GM18858 (cell line): ENCODE data around the gene RBP3.
A peak's percentile ranks its signal among the peaks of the same experiment; 100 is the strongest.
"Not testable (repeated sequence)": the region's sequence is repeated elsewhere in the genome, so short reads cannot be mapped to it uniquely, and the experiment has no call there.

Source experiments
- ATAC-seq: cut with Tn5 transposase; IDR thresholded peaks from one replicate; pipeline ENCODE4 v1.9.1; 2021; ENCODE audit not compliant: unreplicated experiment

Gene RBP3

GRCh38 chr10:47370878-47371277 is 22.7 kb downstream of the RBP3 start:
- no peak for ATAC-seq

GRCh38 chr10:47371629-47372485 is 23.7 kb downstream of the RBP3 start:
- no peak for ATAC-seq

GRCh38 chr10:47372726-47373125 is 24.6 kb downstream of the RBP3 start:
- ATAC-seq, result no peak

GRCh38 chr10:47374611-47375536 is 26.7 kb downstream of the RBP3 start:
- no peak for ATAC-seq

GRCh38 chr10:47376522-47377220 is 28.5 kb downstream of the RBP3 start:
- no peak for ATAC-seq

- ATAC-seq, result no peak
These were observed 30.0 kb downstream of the RBP3 start for GRCh38 chr10:47378183-47378510.

GRCh38 chr10:47378606-47379444 is 30.7 kb downstream of the RBP3 start:
- no peak for ATAC-seq

- no peak for ATAC-seq
These were observed 31.3 kb downstream of the RBP3 start for GRCh38 chr10:47379445-47379785.

GRCh38 chr10:47379901-47380300 is 31.7 kb downstream of the RBP3 start:
- ATAC-seq, result no peak

GRCh38 chr10:47380341-47381102 is 32.4 kb downstream of the RBP3 start:
- ATAC-seq, result no peak

- no peak for ATAC-seq
These were observed 32.9 kb downstream of the RBP3 start for GRCh38 chr10:47381103-47381395.

GRCh38 chr10:47381427-47382379 is 33.5 kb downstream of the RBP3 start:
- ATAC-seq, result no peak

GRCh38 chr10:47383261-47384147 is 35.3 kb downstream of the RBP3 start:
- ATAC-seq, result no peak

GRCh38 chr10:47384148-47384921 is 36.2 kb downstream of the RBP3 start, which contains the start of gene ZNF488:
TSS of gene ZNF488 (minus strand) at chr10:47384293. CDS start at chr10:47368829, 15,464 bp downstream.
- peak; percentile 73 for ATAC-seq

- not testable (repeated sequence) for ATAC-seq
These were observed 37.9 kb downstream of the RBP3 start for GRCh38 chr10:47386104-47386503.

GRCh38 chr10:47388879-47389278 is 40.7 kb downstream of the RBP3 start:
- no peak for ATAC-seq

GRCh38 chr10:47389619-47390018 is 41.5 kb downstream of the RBP3 start:
- ATAC-seq, result no peak
